SJSA1 (cell line): ENCODE measurements around the gene PM20D1. TPM values are rescaled to one million over a fixed set of nuclear protein-coding genes. Genes with fewer than 3 reads are reported as not detected.

Source experiments
- DNase-seq, 2 experiments: peaks; one replicate each; pipeline ENCODE4 v3.0.0-alpha.2; 2015 to 2020; ENCODE audit warnings: low spot score in 2 of 2, low read depth in 1 of 2
- H3K27ac ChIP-seq: fragments of 250-450 bp; sonication (Bioruptor Pico); 2 replicates; pipeline ENCODE4 v1.5.1; 2020; ENCODE audit warnings: mild to moderate bottlenecking, moderate library complexity
- H3K27me3 ChIP-seq: fragments of 250-450 bp; sonication (Bioruptor Pico); replicated peaks from 2 replicates; pipeline ENCODE4 v1.5.1; 2020; ENCODE audit warnings: mild to moderate bottlenecking, moderate library complexity
- H3K36me3 ChIP-seq: fragments of 250-450 bp; sonication (Bioruptor Pico); 2 replicates; pipeline ENCODE4 v1.5.1; 2020; ENCODE audit warnings: mild to moderate bottlenecking
- H3K4me1 ChIP-seq: fragments of 250-450 bp; sonication (Bioruptor Pico); replicated peaks from 2 replicates; pipeline ENCODE4 v1.6.1; 2021; ENCODE audit warnings: mild to moderate bottlenecking
- H3K4me3 ChIP-seq: fragments of 250-450 bp; sonication (Bioruptor Pico); 2 replicates; pipeline ENCODE4 v1.5.1; 2020; ENCODE audit warnings: mild to moderate bottlenecking
- H3K9me3 ChIP-seq: fragments of 250-450 bp; sonication (Bioruptor Pico); replicated peaks from 2 replicates; pipeline ENCODE4 v1.5.1; 2020; ENCODE audit warnings: mild to moderate bottlenecking
- total RNA-seq: library from RNA; depleted of rRNA; stranded (reverse); fragments of >200 nt; shearing (Covaris generic); gene quantifications from 2 replicates; pipeline ENCODE4 v1.2.3, GENCODE V29; 2014

Gene PM20D1
- total RNA-seq, 1 experiment from 2014 or later = not detected

DNA sequence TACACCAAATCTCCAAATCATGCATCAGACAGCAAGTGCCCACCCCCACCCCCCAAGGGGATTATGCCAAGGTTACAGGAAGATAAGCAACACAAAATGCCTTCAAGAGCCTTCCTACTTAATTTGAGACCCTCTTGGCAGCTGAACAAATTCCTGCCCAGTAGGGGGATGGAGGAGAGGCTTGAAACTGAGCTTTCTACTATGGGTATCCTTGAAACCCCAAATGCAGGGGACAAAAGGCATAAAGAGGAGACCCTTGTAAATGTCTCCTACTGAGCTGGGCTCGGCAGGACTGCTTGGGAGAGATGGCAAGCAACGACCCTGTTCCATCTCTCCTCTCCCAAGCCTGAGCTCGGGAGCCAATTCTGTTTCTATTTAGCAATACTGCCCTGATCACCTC lies 40.5 kb downstream of the PM20D1 start:
- Histone ChIP-seq H3K36me3 (peaks cover 41% of the 10 kb centered on the region), H3K4me1 (peaks cover 20% of the 10 kb centered on the region), H3K27me3 (no peaks in the 10 kb centered on the region), H3K27ac (no peak overlapping the region), H3K9me3 (no peaks in the 10 kb centered on the region), H3K4me3 (no peak overlapping the region)
- DNase-seq = no peak

DNA sequence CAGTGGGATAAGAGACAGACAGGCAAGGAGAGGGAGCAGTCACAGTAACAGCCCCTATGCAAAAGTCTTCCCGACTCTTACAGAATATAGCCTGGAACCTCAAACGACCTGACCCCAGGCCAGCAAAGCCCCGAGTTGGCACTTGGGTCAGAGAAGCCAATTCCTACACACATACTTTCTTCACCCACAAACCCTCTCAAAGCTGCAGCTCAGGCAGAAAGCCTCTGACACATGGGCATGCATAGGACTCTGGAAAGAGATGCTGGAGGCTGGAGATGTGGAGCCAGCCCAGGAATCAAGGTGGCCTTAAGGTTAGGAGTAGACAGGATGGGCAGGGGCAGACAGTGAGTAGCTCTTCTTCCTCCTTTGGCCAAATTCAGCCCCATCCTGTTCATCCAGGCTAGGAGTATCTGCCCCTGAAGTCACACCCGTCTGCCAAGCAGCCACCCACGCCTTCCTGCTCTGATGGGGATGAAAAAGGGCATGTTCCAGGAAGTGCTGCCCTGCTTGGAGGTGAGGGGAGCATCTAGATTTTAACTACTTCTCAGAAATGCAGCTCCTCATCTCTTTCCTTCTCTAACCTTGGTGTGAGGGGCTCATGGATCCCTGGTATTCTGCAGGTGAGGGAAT lies 44.7 kb downstream of the PM20D1 start:
- Histone ChIP-seq H3K4me3 (no peak overlapping the region), H3K27ac (no peak overlapping the region), H3K36me3 (peaks cover 42% of the 10 kb centered on the region), H3K4me1 (no peaks in the 10 kb centered on the region), H3K27me3 (no peaks in the 10 kb centered on the region), H3K9me3 (no peaks in the 10 kb centered on the region)
- DNase-seq = no peak

DNA sequence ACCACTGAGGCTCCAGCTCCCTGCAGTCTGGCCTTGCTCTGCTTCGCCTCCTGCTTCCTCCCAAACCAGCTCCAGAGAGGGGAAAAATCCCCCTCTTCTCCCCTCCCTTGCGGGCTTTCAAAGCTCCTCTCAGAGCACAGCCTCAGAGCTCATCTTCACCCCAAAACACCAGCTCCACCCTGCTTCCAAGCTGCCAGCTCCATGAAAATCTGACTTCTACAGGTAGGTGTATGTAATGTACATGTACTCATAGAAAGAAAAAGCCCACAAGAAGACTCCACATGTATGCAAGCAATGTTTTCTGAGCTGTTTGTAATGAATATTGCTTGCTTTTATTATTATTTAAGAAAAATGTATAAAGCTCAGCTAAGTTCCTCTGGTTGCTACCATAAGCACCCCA lies 45.3 kb downstream of the PM20D1 start:
- Histone ChIP-seq H3K27me3 (no peaks in the 10 kb centered on the region), H3K9me3 (no peaks in the 10 kb centered on the region), H3K4me3 (no peak overlapping the region), H3K27ac (no peak overlapping the region), H3K4me1 (no peaks in the 10 kb centered on the region), H3K36me3 (peaks cover 42% of the 10 kb centered on the region)
- DNase-seq = no peak

DNA sequence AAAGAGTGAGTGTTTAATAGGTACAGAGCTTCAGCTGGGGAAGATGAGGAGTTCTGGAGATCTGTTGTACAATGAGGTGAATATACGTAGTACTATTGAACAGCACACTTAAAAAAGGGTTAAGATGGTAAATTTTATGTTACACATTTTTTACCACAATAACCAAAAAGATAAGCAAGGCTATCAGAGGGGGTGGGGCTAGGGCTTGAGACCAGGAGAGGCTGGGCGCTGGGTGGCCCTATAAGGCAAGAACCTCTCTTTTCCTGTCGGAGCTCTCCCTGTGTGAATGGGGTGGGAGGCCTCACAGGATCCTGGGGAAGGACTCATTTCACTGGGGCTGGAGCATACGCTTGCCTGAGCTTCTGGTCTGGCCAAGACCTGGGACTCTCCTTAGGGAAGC lies 45.9 kb downstream of the PM20D1 start:
- Histone ChIP-seq H3K4me1 (no peaks in the 10 kb centered on the region), H3K27me3 (no peaks in the 10 kb centered on the region), H3K4me3 (no peak overlapping the region), H3K36me3 (peaks cover 42% of the 10 kb centered on the region), H3K9me3 (no peaks in the 10 kb centered on the region), H3K27ac (no peak overlapping the region)
- DNase-seq = no peak

- DNase-seq = no peak
- Histone ChIP-seq H3K4me3 (no peak overlapping the region), H3K9me3 (no peaks in the 10 kb centered on the region), H3K27me3 (no peaks in the 10 kb centered on the region), H3K4me1 (no peaks in the 10 kb centered on the region), H3K27ac (no peak overlapping the region), H3K36me3 (peaks cover 48% of the 10 kb centered on the region)
Measured at GRCh38 chr1:205802060-205802459, 47.9 kb downstream of the PM20D1 start.

DNA sequence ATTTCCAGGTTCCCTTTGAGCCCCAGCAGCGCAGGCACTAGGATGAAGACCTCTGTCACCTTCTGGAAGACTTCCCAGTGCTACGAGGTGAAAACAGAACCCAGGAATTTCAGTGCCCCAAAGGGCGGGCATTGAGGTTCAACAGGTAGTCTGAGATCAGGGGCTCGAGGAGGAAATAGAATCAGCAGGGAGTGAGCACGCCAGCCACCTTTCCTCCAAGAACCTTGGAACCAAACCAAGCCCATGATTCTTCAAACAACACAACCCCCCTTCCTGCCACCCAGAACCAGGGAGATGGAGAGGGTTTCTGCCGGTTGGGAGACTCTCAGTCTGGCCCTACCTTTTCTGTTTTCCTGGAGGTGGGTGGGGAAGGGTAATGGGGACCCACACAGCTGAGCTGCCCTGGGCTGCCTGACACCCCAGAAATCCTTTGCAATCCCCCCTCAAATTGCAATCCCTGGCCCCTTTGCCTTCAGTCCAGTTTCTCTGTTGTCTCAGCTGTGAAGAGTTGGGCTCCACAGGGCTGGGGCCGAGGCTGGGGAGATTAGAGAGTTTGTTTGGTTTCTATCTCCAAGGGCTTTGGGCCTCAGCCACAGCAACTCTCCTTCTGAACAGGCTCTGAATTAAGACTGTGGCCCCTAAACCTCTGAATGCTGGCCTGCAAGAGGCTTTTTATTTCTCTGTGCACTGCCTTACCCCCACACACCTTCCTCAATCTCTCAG lies 48.8 kb downstream of the PM20D1 start:
- Histone ChIP-seq H3K36me3 (peaks cover 50% of the 10 kb centered on the region), H3K4me1 (no peaks in the 10 kb centered on the region), H3K4me3 (no peak overlapping the region), H3K27me3 (no peaks in the 10 kb centered on the region), H3K9me3 (no peaks in the 10 kb centered on the region), H3K27ac (no peak overlapping the region)
- no peak for DNase-seq

DNA sequence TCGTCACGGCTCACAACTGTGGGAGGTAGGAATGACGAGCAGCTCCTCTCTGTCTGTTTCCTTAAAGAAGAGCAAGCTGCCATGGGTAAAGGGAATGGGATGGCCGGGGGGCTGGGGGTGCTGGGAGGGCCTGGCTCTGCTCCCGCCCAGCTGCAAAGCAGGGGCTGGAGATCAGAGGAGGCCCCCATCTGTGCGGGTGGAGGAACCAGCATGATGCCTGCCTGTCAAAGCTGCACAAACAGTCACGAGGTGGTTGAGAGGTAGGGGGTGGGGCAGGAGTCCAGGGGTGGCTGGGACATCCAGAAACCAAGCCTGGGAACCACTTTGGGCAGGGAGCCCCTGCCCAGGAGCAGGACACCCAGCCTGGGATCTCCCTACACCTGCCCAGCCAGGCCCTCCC lies 49.5 kb downstream of the PM20D1 start:
- Histone ChIP-seq H3K36me3 (peaks cover 53% of the 10 kb centered on the region), H3K27me3 (no peaks in the 10 kb centered on the region), H3K4me3 (no peak overlapping the region), H3K4me1 (no peaks in the 10 kb centered on the region), H3K9me3 (no peaks in the 10 kb centered on the region), H3K27ac (no peak overlapping the region)
- DNase-seq = no peak

DNA sequence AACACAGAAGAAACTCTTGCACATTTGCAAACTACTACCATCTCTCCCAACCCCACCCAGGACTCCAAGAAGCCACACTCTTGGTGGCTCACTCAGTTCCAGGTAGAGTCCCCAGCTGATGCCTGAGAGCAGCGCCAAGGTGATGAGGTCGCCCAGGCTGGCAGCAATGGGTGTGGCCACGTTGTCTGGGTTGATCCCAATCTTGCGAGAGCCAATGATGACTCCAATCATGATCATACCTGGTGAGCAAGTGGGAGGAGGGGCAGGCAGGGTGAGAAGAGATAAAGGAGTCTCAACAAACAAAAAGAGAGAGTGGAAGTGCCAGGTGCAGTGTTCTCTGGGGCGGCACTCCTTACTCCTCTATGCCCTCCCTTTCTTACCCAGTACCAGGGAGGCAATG lies 51.4 kb downstream of the PM20D1 start:
- H3K27ac ChIP-seq = no peak overlapping the region
- no peaks in the 10 kb centered on the region for H3K4me1 ChIP-seq
- peaks cover 63% of the 10 kb centered on the region for H3K36me3 ChIP-seq
- DNase-seq = no peak
- no peaks in the 10 kb centered on the region for H3K9me3 ChIP-seq
- no peaks in the 10 kb centered on the region for H3K27me3 ChIP-seq
- H3K4me3 ChIP-seq = no peak overlapping the region

GRCh38 chr1:205797168-205797567 lies 52.8 kb downstream of the PM20D1 start:
- Histone ChIP-seq H3K27ac (no peak overlapping the region), H3K27me3 (no peaks in the 10 kb centered on the region), H3K9me3 (no peaks in the 10 kb centered on the region), H3K36me3 (peaks cover 74% of the 10 kb centered on the region), H3K4me3 (no peak overlapping the region), H3K4me1 (no peaks in the 10 kb centered on the region)
- DNase-seq = no peak

GRCh38 chr1:205794011-205794730 lies 55.8 kb downstream of the PM20D1 start:
- no peaks in the 10 kb centered on the region for H3K9me3 ChIP-seq
- H3K4me1 ChIP-seq = no peaks in the 10 kb centered on the region
- no peak overlapping the region for H3K27ac ChIP-seq
- H3K36me3 ChIP-seq = peaks cover 79% of the 10 kb centered on the region
- H3K27me3 ChIP-seq = no peaks in the 10 kb centered on the region
- no peak for DNase-seq
- H3K4me3 ChIP-seq = no peak overlapping the region

DNA sequence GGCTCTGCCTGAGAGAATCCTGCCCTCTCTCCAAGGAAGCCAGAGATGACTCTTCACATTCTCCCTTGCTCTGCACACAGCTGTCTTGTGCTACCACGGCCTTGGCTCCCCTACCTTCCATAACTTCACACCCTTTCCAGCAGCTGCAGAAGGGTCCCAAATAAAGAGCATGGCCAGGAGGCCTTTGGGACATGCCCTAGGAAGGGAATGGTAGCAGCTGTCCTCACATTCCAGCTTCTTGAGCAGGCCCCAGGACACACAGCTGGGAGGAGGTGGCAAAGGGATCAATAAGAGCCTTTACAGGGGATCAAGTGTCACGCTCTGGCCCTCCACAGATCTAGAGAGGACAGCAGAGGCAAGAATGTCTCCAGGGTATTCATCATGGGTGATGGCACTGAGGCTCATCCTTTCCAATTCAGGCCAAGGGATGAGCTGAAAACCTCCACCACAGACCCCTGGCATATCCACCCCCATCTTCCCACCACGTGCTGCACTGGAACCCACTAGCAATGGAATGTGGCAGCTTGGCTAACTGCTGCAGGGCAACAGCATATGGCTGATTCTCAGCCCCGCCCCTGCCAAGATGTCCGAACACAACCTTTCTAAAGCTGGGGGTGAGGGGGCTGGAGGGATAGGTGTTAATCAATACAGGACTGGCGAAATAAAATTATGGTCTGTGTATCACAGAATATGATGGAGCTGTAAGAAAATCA lies 56.8 kb downstream of the PM20D1 start:
- Histone ChIP-seq H3K9me3 (no peaks in the 10 kb centered on the region), H3K36me3 (peaks cover 68% of the 10 kb centered on the region)
- DNase-seq = no peak

GRCh38 chr1:205792481-205792881 lies 57.5 kb downstream of the PM20D1 start:
- Histone ChIP-seq H3K27me3 (no peaks in the 10 kb centered on the region), H3K27ac (no peak overlapping the region), H3K36me3 (peaks cover 62% of the 10 kb centered on the region), H3K4me1 (no peaks in the 10 kb centered on the region), H3K9me3 (no peaks in the 10 kb centered on the region), H3K4me3 (no peak overlapping the region)
- DNase-seq = no peak

More for the DNA sequence above, 56.8 kb downstream of the PM20D1 start:
- Histone ChIP-seq H3K4me3 (no peak overlapping the region), H3K4me1 (no peaks in the 10 kb centered on the region), H3K27me3 (no peaks in the 10 kb centered on the region), H3K27ac (no peak overlapping the region)

DNA sequence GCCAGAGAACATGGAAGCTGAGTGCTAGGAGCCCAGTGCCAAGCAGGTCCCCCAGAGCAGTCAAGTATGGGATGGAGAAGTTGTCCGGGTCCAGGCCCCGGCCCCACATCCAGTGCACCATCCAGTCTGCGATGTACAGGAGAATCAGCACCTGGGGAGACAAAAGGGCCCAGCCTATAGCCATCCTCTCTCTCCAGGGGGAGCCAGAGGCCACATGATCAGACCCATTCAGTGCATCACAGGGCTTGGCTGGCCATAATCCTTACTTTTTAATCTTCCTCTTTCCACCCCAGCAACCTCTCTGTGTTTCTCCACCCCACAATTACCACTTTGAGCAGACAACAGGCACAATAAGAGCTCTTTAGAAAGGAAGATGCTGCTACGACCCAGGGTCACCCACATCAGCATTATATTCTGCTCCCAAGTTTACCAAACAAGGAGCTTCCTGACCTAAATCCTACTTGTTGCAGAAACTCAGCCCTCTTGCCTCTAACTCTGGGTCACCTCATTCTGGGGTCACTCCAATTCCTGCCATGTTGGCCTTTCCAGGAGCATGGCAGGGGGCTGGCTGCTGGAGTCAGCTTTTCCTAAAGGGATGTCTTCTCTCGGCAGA lies 58.3 kb downstream of the PM20D1 start:
- H3K27ac ChIP-seq = no peak overlapping the region
- H3K4me3 ChIP-seq = no peak overlapping the region
- no peaks in the 10 kb centered on the region for H3K27me3 ChIP-seq
- H3K9me3 ChIP-seq = no peaks in the 10 kb centered on the region
- H3K4me1 ChIP-seq = no peaks in the 10 kb centered on the region
- DNase-seq = peak; percentile 44 to 64
- peaks cover 54% of the 10 kb centered on the region for H3K36me3 ChIP-seq
